ENCODE data around the gene FBXO31.
"Not testable (repeated sequence)": the region's sequence is repeated elsewhere in the genome, so short reads cannot be mapped to it uniquely, and the experiment has no call there.

Gene FBXO31

GRCh38 chr16:87344165-87344930, 39.2 kb downstream of the FBXO31 start:
- no peak for DNase-seq (ENCODE audit: low read depth in 2 of 2)

GRCh38 chr16:87343753-87344050, 39.9 kb downstream of the FBXO31 start:
- no peak for DNase-seq (ENCODE audit: low read depth in 2 of 2)

GRCh38 chr16:87342978-87343752, 40.4 kb downstream of the FBXO31 start:
- DNase-seq (ENCODE audit: low read depth in 2 of 2): no peak

- no peak for DNase-seq (ENCODE audit: low read depth in 2 of 2)
Measured at GRCh38 chr16:87342504-87342903, 41.1 kb downstream of the FBXO31 start.

GRCh38 chr16:87340198-87340597, 43.4 kb downstream of the FBXO31 start:
- no peak for DNase-seq (ENCODE audit: low read depth in 2 of 2)

- not testable (repeated sequence) for DNase-seq (ENCODE audit: low read depth in 2 of 2)
Measured at GRCh38 chr16:87339724-87340105, 43.9 kb downstream of the FBXO31 start.

- DNase-seq (ENCODE audit: low read depth in 2 of 2): no peak
Measured at GRCh38 chr16:87339086-87339723, 44.4 kb downstream of the FBXO31 start.

- DNase-seq (ENCODE audit: low read depth in 2 of 2): no peak
Measured at GRCh38 chr16:87338155-87338765, 45.3 kb downstream of the FBXO31 start.

GRCh38 chr16:87337262-87337771, 46.3 kb downstream of the FBXO31 start:
- no peak for DNase-seq (ENCODE audit: low read depth in 2 of 2)

- no peak for DNase-seq (ENCODE audit: low read depth in 2 of 2)
Measured at GRCh38 chr16:87336434-87337240, 46.9 kb downstream of the FBXO31 start.

GRCh38 chr16:87335625-87336433, 47.7 kb downstream of the FBXO31 start:
- DNase-seq (ENCODE audit: low read depth in 2 of 2): no peak

GRCh38 chr16:87334651-87335624, 48.6 kb downstream of the FBXO31 start:
- no peak for DNase-seq (ENCODE audit: low read depth in 2 of 2)

GRCh38 chr16:87333581-87334331, 49.8 kb downstream of the FBXO31 start:
- no peak for DNase-seq (ENCODE audit: low read depth in 2 of 2)

GRCh38 chr16:87333101-87333500, 50.5 kb downstream of the FBXO31 start:
- no peak for DNase-seq (ENCODE audit: low read depth in 2 of 2)

- DNase-seq (ENCODE audit: low read depth in 2 of 2): no peak
Measured at GRCh38 chr16:87332150-87332549, 51.4 kb downstream of the FBXO31 start.

- no peak for DNase-seq (ENCODE audit: low read depth in 2 of 2)
Measured at GRCh38 chr16:87331241-87331801, 52.3 kb downstream of the FBXO31 start.

GRCh38 chr16:87330646-87331045, 52.9 kb downstream of the FBXO31 start:
- DNase-seq (ENCODE audit: low read depth in 2 of 2): no peak

GRCh38 chr16:87330257-87330624, 53.3 kb downstream of the FBXO31 start:
- DNase-seq (ENCODE audit: low read depth in 2 of 2): no peak
